Liver (tissue), 3 donors: ENCODE results near the gene NDUFAF7.

Source experiments
- NR2F2 ChIP-seq: IDR thresholded peaks from 2 replicates; pipeline ENCODE4 v1.6.1; 2016; ENCODE audit warnings: antibody characterized with exemption
- TAF1 ChIP-seq: conservative IDR thresholded peaks from 2 replicates; pipeline ENCODE4 v1.6.1; 2016; ENCODE audit warnings: antibody characterized with exemption, mild to moderate bottlenecking
- TF ChIP-seq, protein P1 (sequence below): fragments of 150-350 bp; IDR thresholded peaks from 2 replicates; pipeline ENCODE4 v1.5.1; 2017; ENCODE audit warnings: improper control_type of control experiment, low read depth, low read length; ENCODE audit not compliant: missing input control
- donor health status: healthy.
- donor health status: healthy.

DNA sequence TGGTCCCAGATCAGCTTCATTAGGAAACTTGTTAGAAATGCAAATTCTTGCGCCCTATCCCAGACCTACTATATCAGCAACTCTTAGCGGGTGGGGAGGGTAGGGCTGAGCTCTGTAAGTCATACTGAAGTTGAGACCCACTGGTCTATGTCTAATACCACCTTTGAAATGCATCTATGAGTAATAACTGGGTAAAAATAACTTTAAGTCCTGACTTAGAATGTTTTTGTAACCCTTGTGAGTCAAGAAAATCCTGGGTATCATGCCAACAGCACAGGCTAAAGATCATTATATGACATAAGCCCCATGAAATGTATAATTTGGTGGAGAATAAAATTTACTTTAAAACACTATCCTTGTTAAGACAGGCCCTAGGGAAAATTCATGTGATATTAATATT lies 51.7 kb downstream of the NDUFAF7 start:
- TF ChIP-seq TAF1 = no peak
- TF ChIP-seq, protein P1, sequence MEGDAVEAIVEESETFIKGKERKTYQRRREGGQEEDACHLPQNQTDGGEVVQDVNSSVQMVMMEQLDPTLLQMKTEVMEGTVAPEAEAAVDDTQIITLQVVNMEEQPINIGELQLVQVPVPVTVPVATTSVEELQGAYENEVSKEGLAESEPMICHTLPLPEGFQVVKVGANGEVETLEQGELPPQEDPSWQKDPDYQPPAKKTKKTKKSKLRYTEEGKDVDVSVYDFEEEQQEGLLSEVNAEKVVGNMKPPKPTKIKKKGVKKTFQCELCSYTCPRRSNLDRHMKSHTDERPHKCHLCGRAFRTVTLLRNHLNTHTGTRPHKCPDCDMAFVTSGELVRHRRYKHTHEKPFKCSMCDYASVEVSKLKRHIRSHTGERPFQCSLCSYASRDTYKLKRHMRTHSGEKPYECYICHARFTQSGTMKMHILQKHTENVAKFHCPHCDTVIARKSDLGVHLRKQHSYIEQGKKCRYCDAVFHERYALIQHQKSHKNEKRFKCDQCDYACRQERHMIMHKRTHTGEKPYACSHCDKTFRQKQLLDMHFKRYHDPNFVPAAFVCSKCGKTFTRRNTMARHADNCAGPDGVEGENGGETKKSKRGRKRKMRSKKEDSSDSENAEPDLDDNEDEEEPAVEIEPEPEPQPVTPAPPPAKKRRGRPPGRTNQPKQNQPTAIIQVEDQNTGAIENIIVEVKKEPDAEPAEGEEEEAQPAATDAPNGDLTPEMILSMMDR = no peak
- no peak for TF ChIP-seq NR2F2
